ENCODE measurements around the gene STXBP3.

The STXBP3 gene

DNA sequence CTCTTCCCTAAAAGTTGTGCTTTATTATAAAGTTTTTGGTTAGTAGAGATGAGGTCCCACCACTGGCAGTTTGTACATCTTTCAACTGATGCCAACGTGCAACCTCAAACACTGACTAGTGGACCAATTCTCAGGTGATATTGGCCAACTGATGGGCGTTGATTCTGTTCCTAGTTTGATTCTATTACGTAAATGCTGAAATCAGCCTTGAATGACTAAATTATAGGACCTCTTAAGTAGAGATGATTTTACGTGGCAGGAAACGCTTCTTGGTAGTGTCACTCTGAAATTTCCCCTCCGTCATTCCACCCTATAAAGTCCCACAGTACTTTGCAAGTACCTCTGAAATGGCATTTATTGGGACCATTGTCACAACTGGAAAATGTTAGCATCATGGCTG lies 42.5 kb upstream of the STXBP3 start:
- no peak overlapping the region for H2AFZ ChIP-seq (ENCODE audit: low read depth, low read length)
- H3K27ac ChIP-seq (ENCODE audit: low read length) = no peak overlapping the region
- no peaks in the 10 kb centered on the region; the same call in 1 of the 2 replicates for H4K20me1 ChIP-seq (ENCODE audit: insufficient read depth, low read length)
- no peak overlapping the region for H3K9ac ChIP-seq (ENCODE audit: low read length)
- peaks cover 26% of the 10 kb centered on the region for H3K36me3 ChIP-seq (replicated peaks; ENCODE audit: low read depth, low read length)
- H3K4me2 ChIP-seq (ENCODE audit: low read length) = no peak overlapping the region
- H3K9me3 ChIP-seq (ENCODE audit: insufficient read depth, low read length) = no peaks in the 10 kb centered on the region
- no peaks in the 10 kb centered on the region for H3K79me2 ChIP-seq (ENCODE audit: low read length)
- TF ChIP-seq, protein P1, sequence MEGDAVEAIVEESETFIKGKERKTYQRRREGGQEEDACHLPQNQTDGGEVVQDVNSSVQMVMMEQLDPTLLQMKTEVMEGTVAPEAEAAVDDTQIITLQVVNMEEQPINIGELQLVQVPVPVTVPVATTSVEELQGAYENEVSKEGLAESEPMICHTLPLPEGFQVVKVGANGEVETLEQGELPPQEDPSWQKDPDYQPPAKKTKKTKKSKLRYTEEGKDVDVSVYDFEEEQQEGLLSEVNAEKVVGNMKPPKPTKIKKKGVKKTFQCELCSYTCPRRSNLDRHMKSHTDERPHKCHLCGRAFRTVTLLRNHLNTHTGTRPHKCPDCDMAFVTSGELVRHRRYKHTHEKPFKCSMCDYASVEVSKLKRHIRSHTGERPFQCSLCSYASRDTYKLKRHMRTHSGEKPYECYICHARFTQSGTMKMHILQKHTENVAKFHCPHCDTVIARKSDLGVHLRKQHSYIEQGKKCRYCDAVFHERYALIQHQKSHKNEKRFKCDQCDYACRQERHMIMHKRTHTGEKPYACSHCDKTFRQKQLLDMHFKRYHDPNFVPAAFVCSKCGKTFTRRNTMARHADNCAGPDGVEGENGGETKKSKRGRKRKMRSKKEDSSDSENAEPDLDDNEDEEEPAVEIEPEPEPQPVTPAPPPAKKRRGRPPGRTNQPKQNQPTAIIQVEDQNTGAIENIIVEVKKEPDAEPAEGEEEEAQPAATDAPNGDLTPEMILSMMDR (IDR thresholded peaks at IDR 0.05; ENCODE audit: low read depth, low read length) = no peak
- no peak for TF ChIP-seq EZH2phosphoT487 (IDR thresholded peaks at IDR 0.05; ENCODE audit: low read depth)
- no peak overlapping the region for H3K4me3 ChIP-seq (ENCODE audit: low read length)
- H3K27me3 ChIP-seq (ENCODE audit: low read depth, low read length) = no peaks in the 10 kb centered on the region
- H3K4me1 ChIP-seq (ENCODE audit: low read length) = no peaks in the 10 kb centered on the region

DNA sequence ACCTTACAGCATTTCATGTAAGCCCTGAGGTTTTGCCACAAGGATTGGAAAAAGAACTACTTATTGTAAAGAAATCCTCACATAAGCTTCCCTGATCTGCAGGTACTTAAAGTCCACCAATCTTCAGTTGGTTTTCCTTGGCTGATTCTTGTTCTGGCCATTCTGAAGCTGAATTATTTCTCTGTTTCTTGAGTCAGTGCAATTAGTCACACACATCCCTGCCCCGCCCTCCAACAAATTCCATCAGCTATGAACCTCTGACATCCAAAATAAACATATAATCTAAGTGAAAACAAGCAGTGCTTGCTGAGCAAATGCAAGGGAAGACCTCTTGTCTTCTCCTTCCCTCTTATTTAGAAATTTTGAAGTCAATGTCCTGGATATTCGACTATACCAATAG lies 42.0 kb upstream of the STXBP3 start:
- no peak for TF ChIP-seq EZH2phosphoT487 (IDR thresholded peaks at IDR 0.05; ENCODE audit: low read depth)
- TF ChIP-seq, protein P1 (IDR thresholded peaks at IDR 0.05; ENCODE audit: low read depth, low read length) = no peak
- Histone ChIP-seq H3K79me2 (ENCODE audit: low read length) (no peaks in the 10 kb centered on the region), H3K27ac (ENCODE audit: low read length) (no peak overlapping the region), H3K4me3 (ENCODE audit: low read length) (no peak overlapping the region), H3K27me3 (ENCODE audit: low read depth, low read length) (no peaks in the 10 kb centered on the region), H2AFZ (ENCODE audit: low read depth, low read length) (no peak overlapping the region), H3K4me1 (ENCODE audit: low read length) (no peaks in the 10 kb centered on the region), H3K36me3 (replicated peaks; ENCODE audit: low read depth, low read length) (peaks cover 21% of the 10 kb centered on the region), H3K9ac (ENCODE audit: low read length) (no peak overlapping the region), H3K9me3 (ENCODE audit: insufficient read depth, low read length) (no peaks in the 10 kb centered on the region), H3K4me2 (ENCODE audit: low read length) (no peak overlapping the region), H4K20me1 (ENCODE audit: insufficient read depth, low read length) (no peaks in the 10 kb centered on the region; the same call in 1 of the 2 replicates)

DNA sequence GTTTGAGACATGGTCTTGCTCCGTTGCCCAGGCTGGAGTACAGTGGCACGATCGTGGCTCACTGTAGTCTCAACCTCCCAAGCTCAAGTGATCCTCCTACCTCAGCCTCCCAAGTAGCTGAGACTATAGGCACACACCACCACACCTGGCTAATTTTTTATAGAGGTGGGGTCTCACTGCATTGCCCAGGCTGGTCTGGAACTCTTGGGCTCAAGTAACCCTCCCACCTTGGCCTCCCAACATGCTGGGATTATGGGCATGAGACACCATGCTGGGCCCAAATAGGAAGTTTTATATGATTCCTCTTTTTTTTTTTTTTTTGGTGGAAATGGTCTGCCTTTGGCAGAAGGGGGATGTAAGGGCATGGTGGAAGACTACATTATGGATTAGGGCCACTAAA lies 39.8 kb upstream of the STXBP3 start:
- Histone ChIP-seq H3K4me3 (ENCODE audit: low read length) (no peak overlapping the region), H3K27me3 (ENCODE audit: low read depth, low read length) (no peaks in the 10 kb centered on the region), H3K27ac (ENCODE audit: low read length) (no peak overlapping the region), H3K9me3 (ENCODE audit: insufficient read depth, low read length) (no peaks in the 10 kb centered on the region), H3K9ac (ENCODE audit: low read length) (no peak overlapping the region), H3K4me2 (ENCODE audit: low read length) (no peak overlapping the region), H4K20me1 (ENCODE audit: insufficient read depth, low read length) (no peaks in the 10 kb centered on the region; the same call in 1 of the 2 replicates), H3K4me1 (ENCODE audit: low read length) (no peaks in the 10 kb centered on the region), H2AFZ (ENCODE audit: low read depth, low read length) (no peak overlapping the region), H3K36me3 (replicated peaks; ENCODE audit: low read depth, low read length) (peaks cover 3% of the 10 kb centered on the region), H3K79me2 (ENCODE audit: low read length) (no peaks in the 10 kb centered on the region)
- no peak for TF ChIP-seq EZH2phosphoT487 (IDR thresholded peaks at IDR 0.05; ENCODE audit: low read depth)
- TF ChIP-seq, protein P1 (IDR thresholded peaks at IDR 0.05; ENCODE audit: low read depth, low read length) = no peak

DNA sequence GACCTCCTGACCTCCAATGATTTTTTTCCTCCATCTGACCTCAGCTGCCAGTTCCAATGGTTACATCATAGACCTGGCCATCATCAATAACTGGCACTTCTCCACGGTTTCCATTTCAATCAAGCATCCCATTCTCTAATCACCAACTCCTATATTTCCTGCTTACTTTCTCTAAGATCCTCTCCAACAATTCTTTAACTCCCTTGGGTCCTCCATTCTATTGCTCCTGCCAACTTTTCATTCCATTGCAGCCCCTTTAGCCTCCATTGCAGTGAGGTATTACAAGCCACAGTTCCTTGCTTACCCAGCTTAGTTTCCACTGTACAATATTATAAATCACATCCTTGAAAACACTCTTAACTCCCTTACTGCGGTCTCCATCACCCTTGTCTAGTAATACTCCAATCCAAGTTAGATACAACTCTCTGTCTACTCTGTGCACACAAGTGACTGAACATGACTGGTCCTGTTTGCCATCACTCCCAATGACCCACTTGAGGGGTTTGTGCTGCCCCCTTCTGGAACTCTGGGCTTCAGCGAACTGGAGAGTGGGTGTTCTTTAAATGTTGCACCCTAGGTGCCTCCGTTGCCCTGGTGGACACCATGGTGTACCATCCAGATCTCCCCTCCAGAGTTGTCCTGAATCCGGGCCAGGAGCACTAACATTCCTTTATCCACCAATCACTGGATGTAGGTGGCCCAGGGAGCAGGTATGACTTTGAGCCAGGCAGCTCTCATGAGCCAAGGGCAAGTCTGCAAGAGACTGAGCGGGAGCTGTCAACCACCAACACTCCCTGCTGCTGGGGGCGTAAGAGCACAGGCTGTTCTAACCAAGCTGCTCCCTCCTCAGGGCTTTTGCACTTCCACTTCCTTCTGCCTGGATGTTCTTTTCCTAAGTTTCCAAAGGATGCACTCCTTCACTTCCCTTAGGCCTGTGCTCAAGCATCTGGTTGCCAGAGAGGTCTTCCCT lies 37.5 kb upstream of the STXBP3 start:
- Histone ChIP-seq H3K79me2 (ENCODE audit: low read length) (no peaks in the 10 kb centered on the region), H3K27ac (ENCODE audit: low read length) (no peak overlapping the region), H3K27me3 (ENCODE audit: low read depth, low read length) (no peaks in the 10 kb centered on the region), H3K9me3 (ENCODE audit: insufficient read depth, low read length) (no peaks in the 10 kb centered on the region), H3K36me3 (replicated peaks; ENCODE audit: low read depth, low read length) (no peaks in the 10 kb centered on the region), H3K9ac (ENCODE audit: low read length) (no peak overlapping the region), H2AFZ (ENCODE audit: low read depth, low read length) (no peak overlapping the region), H3K4me1 (ENCODE audit: low read length) (no peaks in the 10 kb centered on the region), H4K20me1 (ENCODE audit: insufficient read depth, low read length) (no peaks in the 10 kb centered on the region), H3K4me2 (ENCODE audit: low read length) (no peak overlapping the region), H3K4me3 (ENCODE audit: low read length) (no peak overlapping the region)
- no peak for TF ChIP-seq EZH2phosphoT487 (IDR thresholded peaks at IDR 0.05; ENCODE audit: low read depth)
- TF ChIP-seq, protein P1 (IDR thresholded peaks at IDR 0.05; ENCODE audit: low read depth, low read length) = peak; percentile 33

Data from OCI-LY3 (cell line).